Measurements from ENCODE around the gene KIF18B.
"Not testable (repeated sequence)": the region's sequence is repeated elsewhere in the genome, so short reads cannot be mapped to it uniquely, and the experiment has no call there.

Gene KIF18B

GRCh38 chr17:44952946-44953475, 5.4 kb upstream of the KIF18B start:
- no peak for DNase-seq (ENCODE audit: low read depth in 2 of 2)
- H3K4me3 ChIP-seq (replicated peaks in 1 of 2; ENCODE audit: low read depth in 2 of 2, low read length in 2 of 2), result no peak overlapping the region
- no peak for TF ChIP-seq CTCF (IDR thresholded peaks at IDR 0.05; ENCODE audit: low read depth, low read length)

GRCh38 chr17:44948315-44948795, 782 bp upstream of the KIF18B start:
- peak overlapping the region; percentile 95 to 97 for H3K4me3 ChIP-seq (replicated peaks in 1 of 2; ENCODE audit: low read depth in 2 of 2, low read length in 2 of 2)
- DNase-seq (ENCODE audit: low read depth in 2 of 2), result no peak

GRCh38 chr17:44945652-44946051, 1.9 kb downstream of the KIF18B start:
- not testable (repeated sequence) for H3K4me3 ChIP-seq (replicated peaks in 1 of 2; ENCODE audit: low read depth in 2 of 2, low read length in 2 of 2); DNase-seq (ENCODE audit: low read depth in 2 of 2)

More at GRCh38 chr17:44948315-44948795, 782 bp upstream of the KIF18B start:
- TF ChIP-seq CTCF (IDR thresholded peaks at IDR 0.05; ENCODE audit: low read depth, low read length), result no peak

GRCh38 chr17:44942456-44942855, 5.1 kb downstream of the KIF18B start:
- H3K4me3 ChIP-seq (replicated peaks in 1 of 2; ENCODE audit: low read depth in 2 of 2, low read length in 2 of 2), result no peak overlapping the region
- TF ChIP-seq CTCF (IDR thresholded peaks at IDR 0.05; ENCODE audit: low read depth, low read length), result no peak
- no peak for DNase-seq (ENCODE audit: low read depth in 2 of 2)

- H3K4me3 ChIP-seq (replicated peaks in 1 of 2; ENCODE audit: low read depth in 2 of 2, low read length in 2 of 2), result no peak overlapping the region
- DNase-seq (ENCODE audit: low read depth in 2 of 2), result no peak
- TF ChIP-seq CTCF (IDR thresholded peaks at IDR 0.05; ENCODE audit: low read depth, low read length), result no peak
Measured at GRCh38 chr17:44941712-44942331, 5.8 kb downstream of the KIF18B start.

GRCh38 chr17:44940768-44941167, 6.8 kb downstream of the KIF18B start:
- no peak overlapping the region for H3K4me3 ChIP-seq (replicated peaks in 1 of 2; ENCODE audit: low read depth in 2 of 2, low read length in 2 of 2)
- no peak for TF ChIP-seq CTCF (IDR thresholded peaks at IDR 0.05; ENCODE audit: low read depth, low read length)
- no peak for DNase-seq (ENCODE audit: low read depth in 2 of 2)

GRCh38 chr17:44940317-44940716, 7.3 kb downstream of the KIF18B start:
- H3K4me3 ChIP-seq (replicated peaks in 1 of 2; ENCODE audit: low read depth in 2 of 2, low read length in 2 of 2), result no peak overlapping the region
- no peak for TF ChIP-seq CTCF (IDR thresholded peaks at IDR 0.05; ENCODE audit: low read depth, low read length)
- DNase-seq (ENCODE audit: low read depth in 2 of 2), result peak; percentile 48 to 65
